ENCODE measurements around the gene SCN3A.

The SCN3A gene

DNA sequence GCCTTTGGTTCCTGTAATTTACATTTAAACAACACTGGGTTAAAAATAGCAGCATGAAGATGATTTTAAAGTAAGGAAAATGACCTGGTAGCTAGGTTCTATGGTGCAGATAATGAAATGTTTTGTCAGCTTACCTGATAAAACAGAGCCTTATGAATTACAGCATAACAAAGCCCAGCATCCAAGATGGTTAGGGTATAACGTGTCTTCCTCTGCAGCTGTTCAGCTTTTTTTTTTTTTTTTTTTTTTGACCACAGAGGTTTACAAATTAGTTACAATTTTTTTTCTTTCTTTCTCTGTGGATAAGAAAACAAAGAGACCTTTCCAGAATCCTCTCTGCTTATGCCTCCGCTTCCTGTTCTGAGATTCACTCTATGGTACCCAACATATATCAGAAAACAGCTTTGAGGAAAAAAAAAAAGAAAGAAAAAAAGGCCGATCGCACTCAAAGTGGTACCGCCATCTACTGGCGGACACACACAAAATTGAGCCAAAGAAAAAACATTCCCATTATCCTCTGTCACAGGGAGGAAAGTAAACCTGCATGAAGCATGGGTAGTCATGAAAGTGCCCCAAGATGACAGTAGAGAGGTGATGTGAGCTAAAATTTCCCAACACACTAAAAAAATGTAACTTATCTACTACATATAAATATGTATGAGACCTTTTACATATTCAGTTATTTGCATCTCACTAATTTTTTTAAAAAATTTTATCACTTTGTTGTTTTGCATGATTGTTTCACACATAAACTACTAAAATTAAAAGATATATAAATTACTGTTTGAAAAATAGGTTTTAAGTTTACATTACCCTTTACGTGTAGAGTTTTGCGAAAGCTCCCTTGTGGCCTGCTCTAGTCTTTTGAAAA, at the start of gene SCN3A:
TSS of gene SCN3A (minus strand) at position 362 of the 871 bp plus-strand sequence. CDS start 27,656 bp downstream, outside the sequence.
- Histone ChIP-seq H3K4me3 (ENCODE audit: low read length) (no peak within 1 kb of the TSS), H3K9me3 (ENCODE audit: control insufficient read depth, low read length) (no peaks in the 10 kb centered on the region), H3K27me3 (replicated peaks; ENCODE audit: control insufficient read depth, insufficient read depth, low read length) (no peaks in the 10 kb centered on the region), H3K36me3 (ENCODE audit: control insufficient read depth, insufficient read depth, low read length, severe bottlenecking) (no peaks in the 10 kb centered on the region), H3K4me1 (ENCODE audit: control insufficient read depth, insufficient read depth, low read length) (peaks cover 4% of the 10 kb centered on the region), H3K9ac (ENCODE audit: low read length) (no peak within 1 kb of the TSS)
- peak; percentile 87 for DNase-seq (ENCODE audit: low read depth)

DNA sequence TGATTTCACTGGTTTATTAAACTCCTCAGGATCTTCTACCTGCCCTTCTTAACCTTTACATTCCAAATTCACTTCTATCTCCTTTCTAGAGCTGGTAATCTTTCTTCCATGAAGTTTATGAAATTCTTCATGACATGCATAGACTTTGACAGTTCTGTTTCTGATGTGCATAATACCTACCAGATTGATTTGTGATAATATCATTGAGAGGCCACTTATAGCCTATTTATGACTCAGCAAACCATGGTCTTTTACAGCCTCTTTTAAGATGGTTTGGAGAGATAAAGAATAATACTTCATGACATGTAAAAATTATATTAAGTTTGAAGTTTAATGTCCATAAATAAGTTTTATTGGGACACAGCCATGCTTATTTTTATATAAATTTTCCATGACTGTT, 49.3 kb upstream of the SCN3A start:
- Histone ChIP-seq H3K9me3 (ENCODE audit: control insufficient read depth, low read length) (no peaks in the 10 kb centered on the region), H3K27me3 (replicated peaks; ENCODE audit: control insufficient read depth, insufficient read depth, low read length) (no peaks in the 10 kb centered on the region), H3K4me3 (ENCODE audit: low read length) (no peak overlapping the region), H3K36me3 (ENCODE audit: control insufficient read depth, insufficient read depth, low read length, severe bottlenecking) (no peaks in the 10 kb centered on the region), H3K4me1 (ENCODE audit: control insufficient read depth, insufficient read depth, low read length) (no peaks in the 10 kb centered on the region), H3K9ac (ENCODE audit: low read length) (no peak overlapping the region)
- no peak for DNase-seq (ENCODE audit: low read depth)

GRCh38 chr2:165251366-165251765, 47.5 kb upstream of the SCN3A start:
- Histone ChIP-seq H3K36me3 (ENCODE audit: control insufficient read depth, insufficient read depth, low read length, severe bottlenecking) (no peaks in the 10 kb centered on the region), H3K4me1 (ENCODE audit: control insufficient read depth, insufficient read depth, low read length) (no peaks in the 10 kb centered on the region), H3K9me3 (ENCODE audit: control insufficient read depth, low read length) (no peaks in the 10 kb centered on the region), H3K9ac (ENCODE audit: low read length) (no peak overlapping the region), H3K4me3 (ENCODE audit: low read length) (no peak overlapping the region), H3K27me3 (replicated peaks; ENCODE audit: control insufficient read depth, insufficient read depth, low read length) (no peaks in the 10 kb centered on the region)
- no peak for DNase-seq (ENCODE audit: low read depth)

DNA sequence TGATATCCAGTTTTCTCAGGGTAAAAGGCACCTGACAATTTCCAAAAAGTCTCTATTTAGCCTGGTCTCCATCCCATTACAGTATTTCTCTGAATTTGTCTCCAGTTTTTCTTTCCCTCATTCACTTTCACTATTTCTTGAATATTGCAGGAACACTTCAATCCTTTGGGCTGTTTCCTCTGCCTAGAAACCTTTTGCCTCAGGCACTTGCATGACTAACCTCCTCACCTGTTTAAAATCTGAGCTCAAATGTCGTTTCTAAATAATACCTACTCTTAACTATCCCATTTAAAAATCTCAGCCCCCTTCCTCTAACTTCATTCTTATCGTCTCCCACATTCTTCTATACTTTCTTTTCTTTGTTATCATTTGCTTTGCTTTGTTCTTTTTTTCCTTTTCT, 44.4 kb upstream of the SCN3A start:
- no peak overlapping the region for H3K9ac ChIP-seq (ENCODE audit: low read length)
- no peaks in the 10 kb centered on the region for H3K27me3 ChIP-seq (replicated peaks; ENCODE audit: control insufficient read depth, insufficient read depth, low read length)
- no peak for DNase-seq (ENCODE audit: low read depth)
- H3K36me3 ChIP-seq (ENCODE audit: control insufficient read depth, insufficient read depth, low read length, severe bottlenecking): no peaks in the 10 kb centered on the region
- H3K4me1 ChIP-seq (ENCODE audit: control insufficient read depth, insufficient read depth, low read length): no peaks in the 10 kb centered on the region
- no peak overlapping the region for H3K4me3 ChIP-seq (ENCODE audit: low read length)
- no peaks in the 10 kb centered on the region for H3K9me3 ChIP-seq (ENCODE audit: control insufficient read depth, low read length)

DNA sequence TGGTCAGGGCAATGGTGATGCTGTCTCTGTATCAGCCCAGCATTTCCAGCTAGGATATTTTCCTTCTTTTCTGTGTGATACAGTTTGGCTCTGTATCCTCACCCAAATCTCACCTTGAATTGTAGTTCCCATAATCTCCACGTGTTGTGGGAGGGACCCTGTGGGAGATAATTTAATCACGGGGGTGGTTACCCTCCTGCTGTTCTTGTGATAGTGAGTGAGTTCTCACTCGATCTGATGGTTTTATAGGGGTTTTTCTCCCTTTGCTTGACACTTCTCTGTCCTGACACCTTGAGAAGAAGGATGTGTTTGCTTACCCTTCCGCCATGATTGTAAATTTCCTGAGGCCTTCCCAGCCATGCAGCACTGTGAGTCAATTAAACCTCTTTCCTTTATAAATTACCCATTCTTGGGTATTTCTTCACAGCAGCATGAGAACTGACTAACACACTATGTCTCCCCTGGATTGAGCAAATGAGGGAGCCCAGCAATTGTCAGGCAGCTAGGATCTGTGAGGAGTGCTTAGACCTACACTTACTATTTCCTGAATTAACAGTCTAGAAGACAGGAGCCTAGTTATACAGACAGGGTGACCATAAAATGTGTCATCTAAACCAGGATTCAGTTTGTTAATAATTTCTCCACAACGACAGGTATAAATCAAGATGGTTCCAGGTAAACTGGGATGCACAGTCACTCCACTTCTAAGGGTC, 41.4 kb upstream of the SCN3A start:
- Histone ChIP-seq H3K36me3 (ENCODE audit: control insufficient read depth, insufficient read depth, low read length, severe bottlenecking) (no peaks in the 10 kb centered on the region), H3K9ac (ENCODE audit: low read length) (no peak overlapping the region), H3K27me3 (replicated peaks; ENCODE audit: control insufficient read depth, insufficient read depth, low read length) (no peaks in the 10 kb centered on the region), H3K9me3 (ENCODE audit: control insufficient read depth, low read length) (no peaks in the 10 kb centered on the region), H3K4me3 (ENCODE audit: low read length) (no peak overlapping the region), H3K4me1 (ENCODE audit: control insufficient read depth, insufficient read depth, low read length) (no peaks in the 10 kb centered on the region)
- no peak for DNase-seq (ENCODE audit: low read depth)

GRCh38 chr2:165240916-165241315, 37.1 kb upstream of the SCN3A start:
- DNase-seq (ENCODE audit: low read depth): no peak
- Histone ChIP-seq H3K4me1 (ENCODE audit: control insufficient read depth, insufficient read depth, low read length) (no peaks in the 10 kb centered on the region), H3K4me3 (ENCODE audit: low read length) (no peak overlapping the region)

DNA sequence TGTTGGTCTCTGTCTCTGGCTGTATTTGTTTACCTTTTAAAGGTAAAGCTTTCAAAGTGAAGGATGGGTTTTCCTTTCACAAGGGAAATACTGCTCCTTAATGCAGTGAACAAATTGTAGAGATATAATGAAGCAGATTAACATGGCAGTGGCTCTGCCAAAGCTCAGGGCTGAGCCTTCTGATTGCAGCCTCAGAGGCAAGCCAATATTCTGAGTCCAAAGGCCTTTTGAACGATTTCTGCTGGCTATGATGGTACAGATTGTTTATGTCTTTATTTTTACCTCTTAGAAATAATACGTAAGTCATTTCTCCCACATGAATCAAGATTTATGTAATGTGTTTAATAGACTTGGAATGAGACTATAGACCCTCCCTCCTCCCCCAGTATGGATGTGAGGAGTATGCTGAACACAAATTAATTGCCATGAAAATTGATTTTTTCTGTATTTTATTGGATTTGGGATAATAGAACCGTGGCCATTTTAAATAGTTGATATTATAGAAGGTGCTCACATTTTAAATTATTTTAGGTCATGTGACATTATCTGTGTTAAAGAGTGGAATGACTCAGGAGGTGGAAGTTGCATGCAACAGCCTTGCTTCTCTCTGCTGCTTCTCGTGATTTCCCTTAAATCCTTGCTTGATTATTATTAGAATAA, 36.1 kb upstream of the SCN3A start:
- no peak for DNase-seq (ENCODE audit: low read depth)
- no peaks in the 10 kb centered on the region for H3K9me3 ChIP-seq (ENCODE audit: control insufficient read depth, low read length)
- no peak overlapping the region for H3K9ac ChIP-seq (ENCODE audit: low read length)
- no peaks in the 10 kb centered on the region for H3K36me3 ChIP-seq (ENCODE audit: control insufficient read depth, insufficient read depth, low read length, severe bottlenecking)
- H3K27me3 ChIP-seq (replicated peaks; ENCODE audit: control insufficient read depth, insufficient read depth, low read length): no peaks in the 10 kb centered on the region
- no peak overlapping the region for H3K4me3 ChIP-seq (ENCODE audit: low read length)
- no peaks in the 10 kb centered on the region for H3K4me1 ChIP-seq (ENCODE audit: control insufficient read depth, insufficient read depth, low read length)

More at GRCh38 chr2:165240916-165241315, 37.1 kb upstream of the SCN3A start:
- Histone ChIP-seq H3K36me3 (ENCODE audit: control insufficient read depth, insufficient read depth, low read length, severe bottlenecking) (no peaks in the 10 kb centered on the region), H3K9ac (ENCODE audit: low read length) (no peak overlapping the region), H3K27me3 (replicated peaks; ENCODE audit: control insufficient read depth, insufficient read depth, low read length) (no peaks in the 10 kb centered on the region), H3K9me3 (ENCODE audit: control insufficient read depth, low read length) (no peaks in the 10 kb centered on the region)

- no peak within 1 kb of the TSS for H3K4me3 ChIP-seq (ENCODE audit: low read length)
- no peaks in the 10 kb centered on the region for H3K36me3 ChIP-seq (ENCODE audit: control insufficient read depth, insufficient read depth, low read length, severe bottlenecking)
- H3K9me3 ChIP-seq (ENCODE audit: control insufficient read depth, low read length): no peaks in the 10 kb centered on the region
- DNase-seq (ENCODE audit: low read depth): peak; percentile 81
- no peak within 1 kb of the TSS for H3K9ac ChIP-seq (ENCODE audit: low read length)
- no peaks in the 10 kb centered on the region for H3K27me3 ChIP-seq (replicated peaks; ENCODE audit: control insufficient read depth, insufficient read depth, low read length)
- no peaks in the 10 kb centered on the region for H3K4me1 ChIP-seq (ENCODE audit: control insufficient read depth, insufficient read depth, low read length)
Measured at GRCh38 chr2:165239230-165239629, 35.4 kb upstream of the SCN3A start, which contains the start of gene SCN2A. Gene SCN2A, plus strand, starts transcription at chr2:165239414. Its CDS starts 56,410 bp downstream, at chr2:165295824.

- no peaks in the 10 kb centered on the region for H3K4me1 ChIP-seq (ENCODE audit: control insufficient read depth, insufficient read depth, low read length)
- no peak overlapping the region for H3K4me3 ChIP-seq (ENCODE audit: low read length)
- DNase-seq (ENCODE audit: low read depth): peak; percentile 64
- no peaks in the 10 kb centered on the region for H3K27me3 ChIP-seq (replicated peaks; ENCODE audit: control insufficient read depth, insufficient read depth, low read length)
- H3K9me3 ChIP-seq (ENCODE audit: control insufficient read depth, low read length): no peaks in the 10 kb centered on the region
- no peaks in the 10 kb centered on the region for H3K36me3 ChIP-seq (ENCODE audit: control insufficient read depth, insufficient read depth, low read length, severe bottlenecking)
- no peak overlapping the region for H3K9ac ChIP-seq (ENCODE audit: low read length)
Measured at GRCh38 chr2:165238295-165238694, 34.4 kb upstream of the SCN3A start.

DNA sequence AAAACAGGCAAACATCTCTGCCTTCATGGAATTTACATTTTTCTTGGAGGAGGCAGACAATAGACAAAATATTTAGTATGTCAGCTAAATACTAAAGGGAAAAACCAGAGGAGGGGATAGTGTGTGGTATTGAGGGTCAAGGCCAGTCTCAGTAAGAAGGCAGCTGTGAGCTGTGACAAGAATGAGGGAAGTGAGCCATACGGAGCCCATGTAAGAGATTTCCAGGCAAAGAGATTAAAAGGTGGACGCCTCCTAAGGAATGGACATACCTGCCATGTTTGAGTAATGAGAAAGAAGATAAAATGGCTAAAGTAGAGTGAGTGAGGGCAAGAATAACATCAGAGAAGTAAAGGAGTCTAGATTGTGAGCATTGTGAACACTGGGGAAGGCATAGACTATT, 33.2 kb upstream of the SCN3A start:
- Histone ChIP-seq H3K9me3 (ENCODE audit: control insufficient read depth, low read length) (no peaks in the 10 kb centered on the region), H3K27me3 (replicated peaks; ENCODE audit: control insufficient read depth, insufficient read depth, low read length) (no peaks in the 10 kb centered on the region), H3K36me3 (ENCODE audit: control insufficient read depth, insufficient read depth, low read length, severe bottlenecking) (no peaks in the 10 kb centered on the region), H3K9ac (ENCODE audit: low read length) (no peak overlapping the region), H3K4me3 (ENCODE audit: low read length) (no peak overlapping the region), H3K4me1 (ENCODE audit: control insufficient read depth, insufficient read depth, low read length) (no peaks in the 10 kb centered on the region)
- no peak for DNase-seq (ENCODE audit: low read depth)

GRCh38 chr2:165227571-165227970, 23.7 kb upstream of the SCN3A start:
- DNase-seq (ENCODE audit: low read depth): no peak
- no peaks in the 10 kb centered on the region for H3K36me3 ChIP-seq (ENCODE audit: control insufficient read depth, insufficient read depth, low read length, severe bottlenecking)

More at GRCh38 chr2:165227571-165227970, 23.7 kb upstream of the SCN3A start:
- H3K27me3 ChIP-seq (replicated peaks; ENCODE audit: control insufficient read depth, insufficient read depth, low read length): no peaks in the 10 kb centered on the region
- H3K9me3 ChIP-seq (ENCODE audit: control insufficient read depth, low read length): no peaks in the 10 kb centered on the region
- no peaks in the 10 kb centered on the region for H3K4me1 ChIP-seq (ENCODE audit: control insufficient read depth, insufficient read depth, low read length)
- H3K4me3 ChIP-seq (ENCODE audit: low read length): no peak overlapping the region
- H3K9ac ChIP-seq (ENCODE audit: low read length): no peak overlapping the region

Data from adipocyte (in vitro differentiated cells).